Left lung (tissue), 14 donors: ENCODE measurements around the gene PLD4. TPM values are rescaled to one million over a fixed set of nuclear protein-coding genes. Genes with fewer than 3 reads are reported as not detected.
A peak's percentile ranks its signal among the peaks of the same experiment; 100 is the strongest.

Experiments used
- ATAC-seq: fragments of 200-7000 bp; cut with Tn5 transposase; one replicate; pipeline ENCODE4 v1.9.1; 2020; ENCODE audit warnings: moderate library complexity
- DNase-seq, 4 donors: peaks; one replicate each; pipeline ENCODE4 v3.0.0-alpha.2; 2013 to 2020
- H3K27ac ChIP-seq, 2 donors: fragments of 200-600 bp; sonication (generic) in 1 of 2; one replicate each; pipeline versions ENCODE4 v1.5.0 to v1.8.0; 2020 to 2021
- H3K27me3 ChIP-seq, 2 donors: fragments of 200-600 bp; sonication (generic) in 1 of 2; one replicate each; pipeline versions ENCODE4 v1.5.0 to v1.8.0; 2020 to 2021
- H3K36me3 ChIP-seq, 2 donors: fragments of 200-600 bp; sonication (generic) in 1 of 2; one replicate each; pipeline versions ENCODE4 v1.5.0 to v1.8.0; 2020 to 2021
- H3K4me1 ChIP-seq, 2 donors: fragments of 200-600 bp; one replicate each; pipeline ENCODE4 v1.8.0; 2021
- H3K4me3 ChIP-seq, 2 donors: fragments of 200-600 bp; sonication (generic) in 1 of 2; one replicate each; pipeline versions ENCODE4 v1.5.0 to v1.8.0; 2020 to 2021; ENCODE audit warnings: mild to moderate bottlenecking in 1 of 2
- H3K9me3 ChIP-seq, 2 donors: fragments of 200-600 bp; sonication (generic) in 1 of 2; one replicate each; pipeline versions ENCODE4 v1.5.0 to v1.8.0; 2020 to 2021
- intact Hi-C, 2 donors: fragments of 100-400 bp; cut with DNase I; formaldehyde crosslinking; loops; one replicate each; pipeline versions ENCODE4 v1.11.2 to v1.14.2; 2022
- long read RNA-seq, 12 donors: library from polyadenylated mRNA in 2 of 12; unstranded in 2 of 12; transcript quantifications; one replicate each; pipeline ENCODE4 v2.0.0 and lab custom pipeline, GENCODE V29; 2019 to 2026
- polyA plus RNA-seq, 6 donors: library from polyadenylated mRNA; unstranded; fragments of 120-200 nt; gene quantifications; one replicate each; pipeline ENCODE4 v1.2.1, GENCODE V29; 2013; ENCODE audit not compliant: insufficient read length in 6 of 6
- total RNA-seq, 2 donors: library from RNA; stranded (reverse); fragmentation: NEBNext Ultra II Directional; extraction: Animal tissue kit (Norgen Biotek cat#: 25700); gene quantifications; one replicate each; pipeline ENCODE4 v1.2.1, GENCODE V29; 2021
- TF ChIP-seq, protein P1 (sequence below), 2 donors: fragments of 200-600 bp; sonication (generic) in 1 of 2; IDR thresholded peaks; one replicate each; pipeline versions ENCODE4 v1.5.0 to v1.8.0; 2021; ENCODE audit warnings: antibody characterized with exemption in 2 of 2
- donor health status: DM: no; HTN: yes; CAD: no.
- donor health status: DM: no; HTN: no; CAD: no.

PLD4 gene, protein sequence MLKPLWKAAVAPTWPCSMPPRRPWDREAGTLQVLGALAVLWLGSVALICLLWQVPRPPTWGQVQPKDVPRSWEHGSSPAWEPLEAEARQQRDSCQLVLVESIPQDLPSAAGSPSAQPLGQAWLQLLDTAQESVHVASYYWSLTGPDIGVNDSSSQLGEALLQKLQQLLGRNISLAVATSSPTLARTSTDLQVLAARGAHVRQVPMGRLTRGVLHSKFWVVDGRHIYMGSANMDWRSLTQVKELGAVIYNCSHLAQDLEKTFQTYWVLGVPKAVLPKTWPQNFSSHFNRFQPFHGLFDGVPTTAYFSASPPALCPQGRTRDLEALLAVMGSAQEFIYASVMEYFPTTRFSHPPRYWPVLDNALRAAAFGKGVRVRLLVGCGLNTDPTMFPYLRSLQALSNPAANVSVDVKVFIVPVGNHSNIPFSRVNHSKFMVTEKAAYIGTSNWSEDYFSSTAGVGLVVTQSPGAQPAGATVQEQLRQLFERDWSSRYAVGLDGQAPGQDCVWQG
- total RNA-seq (under 1 TPM; 0.76 to 0.93 TPM), polyA plus RNA-seq (1 to 10 TPM; 4.6 to 8.0 (median 4.9) TPM)
- long read RNA-seq, donor 1, full-length matches to known transcripts = 2 of 2 reads
- long read RNA-seq, donor 1, partial matches to known transcripts = 0 of 2 reads
- long read RNA-seq, donor 1, other reads (novel, unspliced or antisense) = 0 of 2 reads
- long read RNA-seq, donor 2, partial matches to known transcripts = 0 of 1 reads
- long read RNA-seq, donor 2, other reads (novel, unspliced or antisense) = 0 of 1 reads
- long read RNA-seq, donor 3, full-length matches to known transcripts = 3 of 3 reads
- long read RNA-seq, donor 3, partial matches to known transcripts = 0 of 3 reads
- long read RNA-seq, donor 3, other reads (novel, unspliced or antisense) = 0 of 3 reads
- long read RNA-seq, donor 4 = 0 reads
- long read RNA-seq, donor 5, full-length matches to known transcripts = 2 of 2 reads
- long read RNA-seq, donor 5, partial matches to known transcripts = 0 of 2 reads
- long read RNA-seq, donor 5, other reads (novel, unspliced or antisense) = 0 of 2 reads
- long read RNA-seq, donor 6, full-length matches to known transcripts = 1 of 1 reads
- long read RNA-seq, donor 6, partial matches to known transcripts = 0 of 1 reads
- long read RNA-seq, donor 6, other reads (novel, unspliced or antisense) = 0 of 1 reads
- long read RNA-seq, donor 7 = 0 reads
- long read RNA-seq, donor 8, full-length matches to known transcripts = 3 of 3 reads
- long read RNA-seq, donor 8, partial matches to known transcripts = 0 of 3 reads
- long read RNA-seq, donor 8, other reads (novel, unspliced or antisense) = 0 of 3 reads
- long read RNA-seq, donor 9 = 0 reads
- long read RNA-seq, donor 10 = 0 reads
- long read RNA-seq, donor 11 = 0 reads
- long read RNA-seq, donor 12, full-length matches to known transcripts = 2 of 2 reads
- long read RNA-seq, donor 12, partial matches to known transcripts = 0 of 2 reads
- long read RNA-seq, donor 12, other reads (novel, unspliced or antisense) = 0 of 2 reads

DNA sequence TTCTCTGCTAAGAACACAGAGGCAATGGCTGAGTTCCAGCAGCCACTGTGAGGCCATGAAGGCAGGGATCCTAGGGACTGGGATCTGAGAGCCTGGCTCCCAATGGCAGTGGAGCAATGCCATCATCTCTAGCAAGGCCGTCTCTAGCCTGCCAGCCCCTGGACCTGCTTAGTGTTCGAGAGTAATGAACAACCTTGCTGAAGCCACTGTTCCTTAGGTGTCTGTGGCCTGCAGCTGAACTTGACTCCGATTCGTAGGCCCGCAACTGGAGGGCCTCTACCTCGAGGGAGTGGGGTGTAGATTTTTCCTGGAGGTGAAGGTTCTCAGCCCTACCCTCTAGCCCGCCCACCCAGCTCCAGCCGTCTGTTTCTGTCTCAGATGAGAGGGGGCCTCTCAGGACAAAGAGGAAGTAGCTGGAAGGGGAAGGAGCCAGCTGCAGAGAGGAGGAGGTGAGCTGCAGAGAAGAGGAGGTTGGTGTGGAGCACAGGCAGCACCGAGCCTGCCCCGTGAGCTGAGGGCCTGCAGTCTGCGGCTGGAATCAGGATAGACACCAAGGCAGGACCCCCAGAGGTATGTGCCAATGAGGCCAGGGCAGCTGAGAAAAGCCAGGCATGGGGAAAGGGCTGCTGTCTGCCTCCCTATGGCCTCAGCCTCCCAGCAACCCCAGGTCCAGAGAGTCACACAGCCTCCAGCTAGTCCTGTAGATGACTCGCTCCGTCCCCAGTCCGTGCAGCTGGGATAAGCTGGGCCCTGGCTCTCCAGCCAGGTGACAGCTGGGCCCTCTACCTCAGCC lies at the start of gene PLD4:
Gene PLD4, plus strand, starts transcription at position 459 of the 793 bp plus-strand sequence. CDS start 2,262 bp downstream, outside the sequence.
- DNase-seq (peak in 1 of 4 donors; percentile 25), ATAC-seq (no peak)
- intact Hi-C loops = no loop called here
- H3K36me3 ChIP-seq = no peaks in the 10 kb centered on the region
- no peak within 1 kb of the TSS for H3K27ac ChIP-seq
- peaks cover 0 to 24% of the 10 kb centered on the region in 2 donors for H3K27me3 ChIP-seq
- H3K4me1 ChIP-seq = peaks cover 0 to 8% of the 10 kb centered on the region in 2 donors
- TF ChIP-seq, protein P1, sequence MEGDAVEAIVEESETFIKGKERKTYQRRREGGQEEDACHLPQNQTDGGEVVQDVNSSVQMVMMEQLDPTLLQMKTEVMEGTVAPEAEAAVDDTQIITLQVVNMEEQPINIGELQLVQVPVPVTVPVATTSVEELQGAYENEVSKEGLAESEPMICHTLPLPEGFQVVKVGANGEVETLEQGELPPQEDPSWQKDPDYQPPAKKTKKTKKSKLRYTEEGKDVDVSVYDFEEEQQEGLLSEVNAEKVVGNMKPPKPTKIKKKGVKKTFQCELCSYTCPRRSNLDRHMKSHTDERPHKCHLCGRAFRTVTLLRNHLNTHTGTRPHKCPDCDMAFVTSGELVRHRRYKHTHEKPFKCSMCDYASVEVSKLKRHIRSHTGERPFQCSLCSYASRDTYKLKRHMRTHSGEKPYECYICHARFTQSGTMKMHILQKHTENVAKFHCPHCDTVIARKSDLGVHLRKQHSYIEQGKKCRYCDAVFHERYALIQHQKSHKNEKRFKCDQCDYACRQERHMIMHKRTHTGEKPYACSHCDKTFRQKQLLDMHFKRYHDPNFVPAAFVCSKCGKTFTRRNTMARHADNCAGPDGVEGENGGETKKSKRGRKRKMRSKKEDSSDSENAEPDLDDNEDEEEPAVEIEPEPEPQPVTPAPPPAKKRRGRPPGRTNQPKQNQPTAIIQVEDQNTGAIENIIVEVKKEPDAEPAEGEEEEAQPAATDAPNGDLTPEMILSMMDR (IDR thresholded peaks at IDR 0.05) = no peak
- no peak within 1 kb of the TSS for H3K4me3 ChIP-seq
- H3K9me3 ChIP-seq = peaks cover 0 to 8% of the 10 kb centered on the region in 2 donors

DNA sequence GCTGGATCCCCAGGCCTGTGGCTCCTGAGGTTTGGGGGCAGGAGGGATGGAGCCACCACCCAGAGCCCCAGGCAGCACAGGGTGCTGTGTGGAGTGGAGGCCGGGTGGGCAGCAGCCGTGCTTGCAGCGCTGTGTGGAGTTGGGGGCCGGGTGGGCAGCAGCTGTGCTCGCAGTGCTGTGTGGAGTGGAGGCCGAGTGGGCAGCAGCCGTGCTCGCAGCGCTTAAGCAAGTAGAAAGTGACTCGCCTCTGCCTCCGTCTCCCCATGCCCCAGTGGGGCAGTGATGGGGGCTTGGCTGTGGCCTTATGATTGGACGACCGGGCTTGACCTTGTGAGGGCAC lies 49.3 kb upstream of the PLD4 start:
- Histone ChIP-seq H3K36me3 (peaks cover 0 to 24% of the 10 kb centered on the region in 2 donors), H3K9me3 (no peaks in the 10 kb centered on the region), H3K4me1 (peaks cover 0 to 7% of the 10 kb centered on the region in 2 donors), H3K27ac (no peak overlapping the region), H3K4me3 (no peak overlapping the region), H3K27me3 (no peaks in the 10 kb centered on the region)
- DNase-seq (peak in 1 of 4 donors; percentile 60), ATAC-seq (no peak)
- intact Hi-C loops = no loop called here
- TF ChIP-seq, protein P1 (IDR thresholded peaks at IDR 0.05) = no peak

DNA sequence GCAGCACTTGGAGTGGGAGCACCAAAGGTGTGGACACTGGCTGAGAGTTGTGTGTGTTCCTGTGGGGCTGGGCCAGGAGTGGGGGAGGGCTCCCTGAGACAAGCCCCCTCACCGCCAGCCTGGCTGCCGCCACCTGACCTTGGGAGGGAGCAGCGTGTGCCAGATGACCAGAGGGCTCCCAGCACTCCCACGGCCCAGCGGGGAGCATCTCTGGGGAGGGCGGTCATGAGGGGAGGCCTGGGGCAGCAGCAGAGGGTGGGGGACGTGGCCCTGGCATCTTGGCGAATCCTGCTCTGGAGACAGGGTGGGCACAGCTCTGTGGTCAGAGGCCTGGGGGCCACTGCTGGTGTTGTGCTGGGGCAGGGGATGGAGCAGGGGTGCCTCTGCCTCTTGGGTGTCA lies 48.9 kb upstream of the PLD4 start:
- intact Hi-C loops = no loop called here
- no peak for DNase-seq
- H3K4me3 ChIP-seq = no peak overlapping the region
- no peaks in the 10 kb centered on the region for H3K27me3 ChIP-seq
- H3K4me1 ChIP-seq = peaks cover 0 to 7% of the 10 kb centered on the region in 2 donors
- no peaks in the 10 kb centered on the region for H3K9me3 ChIP-seq
- peaks cover 0 to 28% of the 10 kb centered on the region in 2 donors for H3K36me3 ChIP-seq
- TF ChIP-seq, protein P1 (IDR thresholded peaks at IDR 0.05) = no peak
- no peak overlapping the region for H3K27ac ChIP-seq
- no peak for ATAC-seq

DNA sequence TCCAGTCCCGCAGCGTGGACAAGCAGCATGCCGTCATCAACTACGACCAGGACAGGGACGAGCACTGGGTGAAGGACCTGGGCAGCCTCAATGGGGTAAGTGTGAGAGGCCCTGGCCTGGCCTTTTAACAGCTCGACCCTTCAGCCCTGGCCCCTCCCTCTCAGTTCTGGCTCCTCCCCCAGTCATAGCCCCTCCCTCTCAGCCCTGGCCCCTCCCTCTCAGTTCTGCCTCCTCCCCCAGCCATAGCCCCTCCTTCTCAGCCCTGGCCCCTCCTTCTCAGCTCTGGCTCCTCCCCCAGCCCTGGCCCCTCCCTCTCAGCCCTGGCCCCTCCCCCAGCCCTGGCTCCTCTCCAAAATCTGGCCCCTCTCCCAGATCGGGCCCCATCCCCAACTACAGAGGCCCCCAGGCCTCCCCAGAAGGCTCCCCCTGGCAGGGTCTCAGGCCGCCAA lies 48.4 kb upstream of the PLD4 start:
- intact Hi-C loops = no loop called here
- H3K9me3 ChIP-seq = no peaks in the 10 kb centered on the region
- DNase-seq = peak in 1 of 4 donors; percentile 58
- H3K4me3 ChIP-seq = no peak overlapping the region
- H3K27ac ChIP-seq = no peak overlapping the region
- TF ChIP-seq, protein P1 (IDR thresholded peaks at IDR 0.05) = no peak
- peaks cover 0 to 28% of the 10 kb centered on the region in 2 donors for H3K36me3 ChIP-seq
- H3K27me3 ChIP-seq = no peaks in the 10 kb centered on the region
- peaks cover 0 to 7% of the 10 kb centered on the region in 2 donors for H3K4me1 ChIP-seq
- ATAC-seq = peak; percentile 44
